NB4 (cell line): ENCODE results near the gene CENATAC.
"Not testable (repeated sequence)": the region's sequence is repeated elsewhere in the genome, so short reads cannot be mapped to it uniquely, and the experiment has no call there.

Experiments used
- DNase-seq: peaks from one replicate; pipeline ENCODE4 v3.0.0; 2010; ENCODE audit warnings: low read depth
- H3K4me3 ChIP-seq: one replicate; pipeline ENCODE4 v1.5.1; 2011; ENCODE audit warnings: mild to moderate bottlenecking, low read depth, low read length, moderate library complexity
- CTCF ChIP-seq: IDR thresholded peaks from one replicate; pipeline ENCODE4 v1.5.1; 2012; ENCODE audit warnings: low read depth, low read length
- MAX ChIP-seq: IDR thresholded peaks from 2 replicates; pipeline ENCODE4 v1.6.1; 2011; ENCODE audit warnings: low read depth, low read length
- MYC ChIP-seq: IDR thresholded peaks from 2 replicates; pipeline ENCODE4 v1.6.1; 2011; ENCODE audit warnings: low read depth, low read length
- POLR2A ChIP-seq: IDR thresholded peaks from 2 replicates; pipeline ENCODE4 v1.6.1; 2011; ENCODE audit warnings: mild to moderate bottlenecking; ENCODE audit not compliant: insufficient read length; ENCODE audit errors: extremely low read depth

Gene CENATAC

GRCh38 chr11:118957968-118958367 is 40.0 kb upstream of the CENATAC start:
- DNase-seq: no peak
- no peak overlapping the region for H3K4me3 ChIP-seq
- TF ChIP-seq CTCF: no peak
- no peak for TF ChIP-seq POLR2A
- TF ChIP-seq MYC: no peak
- no peak for TF ChIP-seq MAX

- H3K4me3 ChIP-seq: no peak overlapping the region
- DNase-seq: no peak
- no peak for TF ChIP-seq CTCF
- TF ChIP-seq MAX: no peak
- no peak for TF ChIP-seq MYC
- TF ChIP-seq POLR2A: no peak
Observed at GRCh38 chr11:118958577-118958976, 39.4 kb upstream of the CENATAC start.

GRCh38 chr11:118961189-118961588 is 36.7 kb upstream of the CENATAC start:
- TF ChIP-seq MAX: no peak
- no peak for TF ChIP-seq CTCF
- TF ChIP-seq MYC: no peak
- no peak for TF ChIP-seq POLR2A
- DNase-seq: no peak
- no peak overlapping the region for H3K4me3 ChIP-seq

GRCh38 chr11:118961591-118961990 is 36.3 kb upstream of the CENATAC start:
- no peak overlapping the region for H3K4me3 ChIP-seq
- TF ChIP-seq POLR2A (no peak), MAX (no peak), CTCF (no peak), MYC (no peak)
- DNase-seq: no peak

GRCh38 chr11:118969508-118969907 is 28.4 kb upstream of the CENATAC start:
- H3K4me3 ChIP-seq, DNase-seq: not testable (repeated sequence)

- DNase-seq: no peak
Observed at GRCh38 chr11:118971646-118972045, 26.3 kb upstream of the CENATAC start, which contains the start of gene FOXR1. Gene FOXR1 (plus strand): TSS chr11:118971761. CDS start chr11:118971932, 171 bp downstream.

More at GRCh38 chr11:118971646-118972045, 26.3 kb upstream of the CENATAC start, which contains the start of gene FOXR1:
- TF ChIP-seq POLR2A (no peak), MYC (no peak), MAX (no peak), CTCF (no peak)
- no peak within 1 kb of the TSS for H3K4me3 ChIP-seq
